ENCODE results near the gene IFRD2.
"Not testable (repeated sequence)": the region's sequence is repeated elsewhere in the genome, so short reads cannot be mapped to it uniquely, and the experiment has no call there.

The IFRD2 gene

DNA sequence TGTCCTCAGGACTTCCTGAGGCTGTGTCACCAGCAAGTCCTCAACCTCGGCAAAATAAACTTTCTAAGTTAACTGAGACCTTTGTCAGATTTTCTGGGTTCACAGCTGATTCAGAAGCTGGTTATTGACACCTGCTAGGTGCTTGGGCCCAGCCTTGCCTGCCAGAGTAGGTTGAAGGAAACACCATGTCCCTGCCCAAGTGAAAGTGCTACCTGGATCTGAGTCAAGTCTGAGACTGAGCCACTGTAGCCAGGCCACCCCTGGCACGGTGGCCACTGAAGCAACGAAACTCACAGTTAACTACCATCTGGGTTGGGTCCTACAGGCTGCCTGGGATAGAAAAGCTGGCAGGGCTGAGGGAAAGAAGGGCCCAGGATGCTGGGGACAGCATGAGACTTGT, 22.1 kb upstream of the IFRD2 start:
- H3K27ac ChIP-seq: peak overlapping the region; percentile 1; the same call in 1 of the 2 replicates
- TF ChIP-seq ZFX (IDR thresholded peaks at IDR 0.05) (no peak), CTCF (conservative IDR thresholded peaks at IDR 0.05) (no peak)

GRCh38 chr3:50312041-50312440, 19.8 kb upstream of the IFRD2 start:
- not testable (repeated sequence) for H3K27ac ChIP-seq

GRCh38 chr3:50304601-50305000, 12.4 kb upstream of the IFRD2 start:
- no peak overlapping the region for H3K27ac ChIP-seq
- TF ChIP-seq ZFX (IDR thresholded peaks at IDR 0.05) (no peak), CTCF (conservative IDR thresholded peaks at IDR 0.05) (no peak)

- H3K27ac ChIP-seq: peak within 1 kb of the TSS; percentile 17
- TF ChIP-seq ZFX (IDR thresholded peaks at IDR 0.05) (no peak), CTCF (conservative IDR thresholded peaks at IDR 0.05) (no peak)
These were observed 11.0 kb upstream of the IFRD2 start, which contains the start of gene HYAL1 for GRCh38 chr3:50303013-50303815. HYAL1 (minus strand) TSS chr3:50303574; CDS start chr3:50302956, 618 bp downstream.

DNA sequence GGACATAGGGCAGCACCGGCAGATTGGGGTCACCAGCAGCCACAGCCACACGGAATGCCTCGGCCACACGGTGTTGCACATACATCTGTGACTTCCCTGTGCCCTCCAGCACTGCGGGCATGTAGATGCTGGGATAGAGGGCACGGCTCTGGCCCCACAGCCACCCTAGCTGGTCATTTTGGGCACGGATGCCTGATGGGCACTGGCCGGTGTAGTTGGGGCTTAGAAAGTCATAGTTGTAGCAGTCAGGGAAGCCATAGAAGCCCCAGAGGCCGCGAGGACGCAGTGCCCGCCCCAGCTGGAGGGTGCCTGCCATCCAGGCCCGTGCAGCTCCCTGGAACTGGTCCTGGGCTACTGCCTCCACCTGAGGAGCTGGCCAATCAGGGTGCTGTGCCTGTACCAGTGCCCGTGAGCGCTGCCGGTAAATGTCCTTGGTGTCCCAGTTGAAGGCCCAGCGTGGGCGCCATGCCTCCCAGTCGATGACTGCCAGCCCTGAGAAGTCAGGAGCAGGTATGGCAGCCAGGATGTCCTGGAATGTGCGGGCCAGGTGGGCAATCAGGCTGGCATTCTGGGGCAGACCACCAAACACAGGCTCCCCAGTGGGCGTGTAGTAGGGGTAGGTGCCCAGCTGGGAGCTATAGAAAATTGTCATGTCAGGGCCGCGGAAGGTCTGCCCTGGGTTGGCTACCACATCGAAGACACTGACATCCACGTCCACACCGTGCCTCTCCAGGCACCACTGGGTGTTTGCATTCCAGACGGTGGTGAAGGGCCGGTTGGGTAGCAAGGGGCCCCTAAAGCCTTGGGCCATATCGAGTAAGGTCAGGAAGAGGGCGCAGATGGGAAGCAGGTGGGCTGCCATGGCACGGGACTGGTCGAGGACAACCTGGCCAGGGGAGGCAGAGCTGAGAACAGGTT, 10.1 kb upstream of the IFRD2 start:
- H3K27ac ChIP-seq: peak overlapping the region; percentile 17; the same call in 1 of the 2 replicates
- no peak for TF ChIP-seq CTCF (conservative IDR thresholded peaks at IDR 0.05)
- no peak for TF ChIP-seq ZFX (IDR thresholded peaks at IDR 0.05)

DNA sequence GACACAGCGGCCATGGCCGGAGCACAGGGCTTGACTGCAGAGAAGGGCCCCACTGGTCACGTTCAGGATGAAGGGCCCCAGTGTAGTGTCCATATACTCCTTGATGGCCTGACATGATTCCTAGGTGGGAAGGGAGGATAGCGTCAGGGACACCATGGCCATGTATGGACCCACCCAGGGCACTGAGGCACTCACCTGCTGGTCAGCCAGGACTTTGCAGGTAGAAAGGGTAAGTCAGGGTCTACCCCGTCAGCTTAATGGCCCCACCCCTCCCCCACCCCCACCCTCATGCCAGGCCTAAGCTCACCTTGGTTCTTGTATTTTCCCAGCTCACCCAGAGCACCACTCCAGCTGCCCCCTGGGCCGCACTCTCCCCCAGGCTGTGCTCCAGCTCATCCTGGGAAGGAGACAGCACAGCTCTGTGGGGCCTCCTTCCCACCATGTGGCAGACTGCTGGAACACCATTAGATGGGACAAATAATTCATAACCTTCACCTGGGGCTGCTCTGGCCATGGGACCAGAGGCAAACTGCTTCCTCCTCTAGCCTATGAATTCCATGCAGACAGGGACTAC, 8.5 kb upstream of the IFRD2 start:
- TF ChIP-seq ZFX (IDR thresholded peaks at IDR 0.05) (no peak), CTCF (conservative IDR thresholded peaks at IDR 0.05) (no peak)
- H3K27ac ChIP-seq: peak overlapping the region; percentile 83

DNA sequence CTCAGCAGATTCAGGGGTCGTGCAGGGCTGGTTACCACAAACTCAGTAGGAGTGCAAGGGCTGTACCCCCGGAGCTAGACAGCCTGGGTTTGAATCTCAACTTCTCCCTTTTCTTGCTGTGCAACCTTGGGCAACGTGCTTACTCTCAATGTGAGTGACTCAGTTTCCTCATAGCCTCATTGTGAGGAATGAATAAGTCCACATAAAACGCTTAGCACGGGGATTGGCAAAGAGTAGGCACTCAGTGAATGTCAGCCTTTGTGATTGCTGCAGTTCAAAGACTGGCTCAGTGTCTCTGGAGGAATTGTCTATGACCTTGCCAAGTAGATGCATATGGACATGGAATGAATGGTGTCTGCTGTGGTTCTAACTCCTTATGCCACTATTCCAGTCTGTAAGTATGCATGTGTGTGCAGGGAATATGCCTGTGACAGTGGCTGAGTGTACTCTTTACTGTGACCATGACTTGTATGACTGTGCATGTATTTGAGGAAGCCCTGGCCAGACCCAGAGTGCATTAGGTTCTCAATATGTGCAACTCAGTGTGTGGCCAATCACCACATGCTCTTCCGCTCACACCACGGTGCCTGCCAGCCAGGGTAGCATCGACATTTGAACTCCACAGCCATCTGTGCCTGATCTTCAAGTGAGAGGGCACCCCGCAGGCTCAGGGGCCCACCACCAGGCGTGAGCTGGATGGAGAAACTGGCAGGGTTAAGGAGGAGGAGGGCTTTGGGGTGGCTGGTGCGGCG, 7.9 kb upstream of the IFRD2 start:
- TF ChIP-seq CTCF (conservative IDR thresholded peaks at IDR 0.05) (no peak), ZFX (IDR thresholded peaks at IDR 0.05) (peak; percentile 23; the same call in 1 of the 2 replicates)
- peak overlapping the region; percentile 83 for H3K27ac ChIP-seq
